GM23338 (cell line): ENCODE results near the gene CRYAB. TPM values are rescaled to one million over a fixed set of nuclear protein-coding genes. Genes with fewer than 3 reads are reported as not detected.

Source experiments
- ATAC-seq: fragments of 200-7000 bp; cut with Tn5 transposase; 3 replicates; pipeline ENCODE4 v1.9.1; 2020
- DNase-seq: peaks from one replicate; pipeline ENCODE4 v3.0.0-alpha.2; 2015; ENCODE audit warnings: low spot score
- H2AFZ ChIP-seq: fragments of 200-600 bp; sonication (generic); 2 replicates; pipeline ENCODE4 v1.8.0; 2016; ENCODE audit warnings: antibody characterized with exemption, mild to moderate bottlenecking, moderate library complexity
- H3F3A ChIP-seq: fragments of 200-600 bp; sonication (generic); replicated peaks from 2 replicates; pipeline ENCODE4 v1.8.0; 2017; ENCODE audit warnings: antibody characterized with exemption, mixed run types, low read depth
- H3K27ac ChIP-seq: fragments of 200-600 bp; sonication (generic); 2 replicates; pipeline ENCODE4 v1.6.1; 2016; ENCODE audit warnings: low read depth
- H3K27me3 ChIP-seq: fragments of 200-600 bp; sonication (generic); 2 replicates; pipeline ENCODE4 v1.8.0; 2016; ENCODE audit warnings: mild to moderate bottlenecking, mixed run types, moderate library complexity; ENCODE audit not compliant: insufficient read depth
- H3K36me3 ChIP-seq: fragments of 200-600 bp; sonication (generic); 2 replicates; pipeline ENCODE4 v1.8.0; 2016; ENCODE audit warnings: mild to moderate bottlenecking; ENCODE audit not compliant: insufficient read depth
- H3K4me1 ChIP-seq: fragments of 200-600 bp; sonication (generic); 2 replicates; pipeline ENCODE4 v1.8.0; 2016; ENCODE audit warnings: mild to moderate bottlenecking, moderate library complexity; ENCODE audit not compliant: insufficient read depth
- H3K4me2 ChIP-seq: fragments of 200-600 bp; sonication (generic); 2 replicates; pipeline ENCODE4 v1.7.1; 2017; ENCODE audit warnings: mixed run types
- H3K4me3 ChIP-seq: fragments of 200-600 bp; sonication (generic); 2 replicates; pipeline ENCODE4 v1.6.1; 2016; ENCODE audit warnings: mixed run types
- H3K79me2 ChIP-seq: fragments of 200-600 bp; sonication (generic); replicated peaks from 2 replicates; pipeline ENCODE4 v1.8.0; 2017; ENCODE audit warnings: mild to moderate bottlenecking; ENCODE audit not compliant: insufficient read depth
- H3K9me2 ChIP-seq: fragments of 200-600 bp; sonication (generic); 2 replicates; pipeline ENCODE4 v1.8.0; 2017; ENCODE audit not compliant: insufficient read depth
- H4K20me1 ChIP-seq: fragments of 200-600 bp; sonication (generic); replicated peaks from 2 replicates; pipeline ENCODE4 v1.8.0; 2017; ENCODE audit warnings: mild to moderate bottlenecking; ENCODE audit not compliant: insufficient read depth
- H3K27ac Mint-ChIP-seq: 2 replicates; pipeline ENCODE4 v1.8.0; 2020; ENCODE audit warnings: inconsistent platforms, mild to moderate bottlenecking, moderate library complexity, mixed read lengths
- H3K27me3 Mint-ChIP-seq: 3 replicates; pipeline ENCODE4 v1.8.0; 2022; ENCODE audit warnings: low read depth, mild to moderate bottlenecking, moderate library complexity, mixed read lengths, inconsistent platforms; ENCODE audit not compliant: insufficient read depth, poor library complexity
- H3K36me3 Mint-ChIP-seq: 3 replicates; pipeline ENCODE4 v1.8.0; 2021; ENCODE audit warnings: low read depth, mild to moderate bottlenecking, inconsistent platforms, moderate library complexity, mixed read lengths
- H3K4me1 Mint-ChIP-seq: 3 replicates; pipeline ENCODE4 v1.8.0; 2020; ENCODE audit warnings: mild to moderate bottlenecking, inconsistent platforms, mixed read lengths
- H3K4me3 Mint-ChIP-seq: 3 replicates; pipeline ENCODE4 v1.8.0; 2021; ENCODE audit warnings: moderate library complexity, mild to moderate bottlenecking, inconsistent platforms, mixed read lengths
- H3K9me3 Mint-ChIP-seq: 3 replicates; pipeline ENCODE4 v1.8.0; 2020; ENCODE audit warnings: moderate library complexity, mild to moderate bottlenecking, inconsistent platforms, mixed read lengths
- CREB1 ChIP-seq: fragments of 250-450 bp; sonication (Bioruptor Pico); IDR thresholded peaks from 2 replicates; pipeline ENCODE4 v1.5.0; 2020; ENCODE audit warnings: low read depth, mild to moderate bottlenecking, moderate library complexity
- ETS1 ChIP-seq: IDR thresholded peaks from 2 replicates; pipeline ENCODE4 v1.6.1; 2016; ENCODE audit warnings: antibody characterized with exemption
- EZH2 ChIP-seq: fragments of 200-600 bp; sonication (generic); IDR thresholded peaks from one replicate; pipeline ENCODE4 v1.8.0; 2017; ENCODE audit warnings: antibody characterized with exemption, mild to moderate bottlenecking, low read depth; ENCODE audit not compliant: unreplicated experiment
- EZH2phosphoT487 ChIP-seq: fragments of 200-600 bp; sonication (generic); IDR thresholded peaks from one replicate; pipeline ENCODE4 v1.8.1; 2018; ENCODE audit warnings: antibody characterized with exemption; ENCODE audit not compliant: unreplicated experiment
- JUNB ChIP-seq: IDR thresholded peaks from one replicate; pipeline ENCODE4 v1.6.1; 2016; ENCODE audit warnings: antibody characterized with exemption; ENCODE audit not compliant: unreplicated experiment
- NANOG ChIP-seq: IDR thresholded peaks from 2 replicates; pipeline ENCODE4 v1.6.1; 2016; ENCODE audit warnings: antibody characterized with exemption, borderline replicate concordance
- POLR2AphosphoS5 ChIP-seq: IDR thresholded peaks from 2 replicates; pipeline ENCODE4 v1.6.1; 2016; ENCODE audit warnings: antibody characterized with exemption, low read depth
- STAT1 ChIP-seq: IDR thresholded peaks from one replicate; pipeline ENCODE4 v1.6.1; 2016; ENCODE audit warnings: antibody characterized with exemption; ENCODE audit not compliant: unreplicated experiment
- ZNF114 ChIP-seq: fragments of 250-450 bp; sonication (Bioruptor Pico); IDR thresholded peaks from 2 replicates; pipeline ENCODE4 v1.5.0; 2020; ENCODE audit warnings: mild to moderate bottlenecking, moderate library complexity
- ZNF331 ChIP-seq: fragments of 250-450 bp; sonication (Bioruptor Pico); IDR thresholded peaks from 2 replicates; pipeline ENCODE4 v1.5.0; 2020; ENCODE audit warnings: low read depth, mild to moderate bottlenecking, moderate library complexity
- polyA plus RNA-seq: library from polyadenylated mRNA; unstranded; fragments of >200 nt; fragmentation: Nextera tagmentation; extraction: Ambion mirVana; gene quantifications from 2 replicates; pipeline ENCODE4 v1.2.1, GENCODE V29; 2016
- total RNA-seq: library from RNA; depleted of rRNA; stranded (reverse); fragments of >200 nt; shearing (Covaris generic); gene quantifications from 2 replicates; pipeline ENCODE4 v1.2.3, GENCODE V29; 2014
- TF ChIP-seq, protein P1 (sequence below): fragments of 250-450 bp; sonication (Bioruptor Pico); IDR thresholded peaks from 2 replicates; pipeline ENCODE4 v1.5.0; 2020; ENCODE audit warnings: mild to moderate bottlenecking, moderate library complexity

Gene CRYAB
- total and polyA plus RNA-seq, 2 experiments from 2014 or later = 6.1 to 9.6 TPM

- H3K4me3 ChIP-seq = no peak overlapping the region
- peak; percentile 25 for ATAC-seq
- peak overlapping the region; percentile 62; the same call in 1 of the 2 replicates for H3K4me2 ChIP-seq
- no peaks in the 10 kb centered on the region for H3K36me3 ChIP-seq
- peaks cover 3% of the 10 kb centered on the region; the same call in 1 of the 2 replicates for H3F3A ChIP-seq
- Mint-ChIP-seq H3K9me3 (no peaks in the 10 kb centered on the region; the same call in 2 of the 3 replicates), H3K27me3 (peaks cover 11% of the 10 kb centered on the region), H3K27ac (no peak overlapping the region), H3K36me3 (no peaks in the 10 kb centered on the region), H3K4me3 (no peak overlapping the region), H3K4me1 (peaks cover 44% of the 10 kb centered on the region)
- H3K9me2 ChIP-seq = no peaks in the 10 kb centered on the region
- H4K20me1 ChIP-seq = no peaks in the 10 kb centered on the region
- H3K79me2 ChIP-seq = no peaks in the 10 kb centered on the region
- DNase-seq = no peak
- H3K27me3 ChIP-seq = no peaks in the 10 kb centered on the region
- TF ChIP-seq NANOG (no peak), CREB1 (no peak), EZH2phosphoT487 (no peak), ZNF331 (CRISPR knock-in tag) (no peak), STAT1 (no peak)
- peaks cover 35% of the 10 kb centered on the region for H3K4me1 ChIP-seq
- peak overlapping the region; percentile 85; the same call in 1 of the 2 replicates for H2AFZ ChIP-seq
- no peak overlapping the region for H3K27ac ChIP-seq
Measured at GRCh38 chr11:111913031-111913861, 1.7 kb upstream of the CRYAB start.

DNA sequence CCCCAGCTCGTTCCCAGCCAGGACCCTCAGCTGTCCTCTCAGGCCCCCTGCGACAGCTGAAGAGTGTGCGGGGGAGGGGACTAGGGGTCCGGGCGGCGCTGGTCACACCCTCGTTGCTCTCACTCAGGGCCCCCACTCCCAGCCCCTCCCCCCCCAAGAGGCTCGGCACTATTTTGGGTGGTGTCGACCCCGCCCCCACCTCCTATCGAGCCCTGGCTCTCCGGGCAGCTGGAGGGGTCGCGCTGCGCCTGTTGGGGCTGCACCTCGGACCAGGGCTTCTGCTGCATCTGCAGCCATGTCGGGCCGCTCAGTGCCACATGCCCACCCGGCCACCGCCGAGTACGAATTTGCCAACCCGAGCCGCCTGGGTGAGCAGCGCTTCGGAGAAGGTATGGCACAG is 965 bp upstream of the CRYAB start, which contains the start of gene HSPB2:
Gene HSPB2 (plus strand): TSS at position 200 of the 400 bp plus-strand sequence. CDS start 96 bp downstream, at position 296.
- Histone ChIP-seq H3K4me1 (peaks cover 30% of the 10 kb centered on the region), H3K4me2 (peak within 1 kb of the TSS; percentile 75), H3K27me3 (no peaks in the 10 kb centered on the region), H3K36me3 (no peaks in the 10 kb centered on the region), H3K9me2 (no peaks in the 10 kb centered on the region), H3K27ac (no peak within 1 kb of the TSS), H3F3A (peaks cover 3% of the 10 kb centered on the region; the same call in 1 of the 2 replicates), H2AFZ (peak within 1 kb of the TSS; percentile 91), H3K4me3 (peak within 1 kb of the TSS; percentile 37; the same call in 1 of the 2 replicates), H3K79me2 (no peaks in the 10 kb centered on the region), H4K20me1 (no peaks in the 10 kb centered on the region)
- Mint-ChIP-seq H3K4me1 (peaks cover 38% of the 10 kb centered on the region), H3K27me3 (peaks cover 11% of the 10 kb centered on the region), H3K36me3 (no peaks in the 10 kb centered on the region), H3K4me3 (peak within 1 kb of the TSS; percentile 39; the same call in 1 of the 3 replicates), H3K9me3 (no peaks in the 10 kb centered on the region; the same call in 2 of the 3 replicates), H3K27ac (no peak within 1 kb of the TSS; the same call in none of the 2 replicates)
- ATAC-seq (peak; percentile 50), DNase-seq (peak; percentile 33)
- TF ChIP-seq ETS1 = no peak
- no peak for TF ChIP-seq EZH2
- no peak for TF ChIP-seq CREB1
- no peak for TF ChIP-seq POLR2AphosphoS5
- no peak for TF ChIP-seq NANOG
- TF ChIP-seq, protein P1, sequence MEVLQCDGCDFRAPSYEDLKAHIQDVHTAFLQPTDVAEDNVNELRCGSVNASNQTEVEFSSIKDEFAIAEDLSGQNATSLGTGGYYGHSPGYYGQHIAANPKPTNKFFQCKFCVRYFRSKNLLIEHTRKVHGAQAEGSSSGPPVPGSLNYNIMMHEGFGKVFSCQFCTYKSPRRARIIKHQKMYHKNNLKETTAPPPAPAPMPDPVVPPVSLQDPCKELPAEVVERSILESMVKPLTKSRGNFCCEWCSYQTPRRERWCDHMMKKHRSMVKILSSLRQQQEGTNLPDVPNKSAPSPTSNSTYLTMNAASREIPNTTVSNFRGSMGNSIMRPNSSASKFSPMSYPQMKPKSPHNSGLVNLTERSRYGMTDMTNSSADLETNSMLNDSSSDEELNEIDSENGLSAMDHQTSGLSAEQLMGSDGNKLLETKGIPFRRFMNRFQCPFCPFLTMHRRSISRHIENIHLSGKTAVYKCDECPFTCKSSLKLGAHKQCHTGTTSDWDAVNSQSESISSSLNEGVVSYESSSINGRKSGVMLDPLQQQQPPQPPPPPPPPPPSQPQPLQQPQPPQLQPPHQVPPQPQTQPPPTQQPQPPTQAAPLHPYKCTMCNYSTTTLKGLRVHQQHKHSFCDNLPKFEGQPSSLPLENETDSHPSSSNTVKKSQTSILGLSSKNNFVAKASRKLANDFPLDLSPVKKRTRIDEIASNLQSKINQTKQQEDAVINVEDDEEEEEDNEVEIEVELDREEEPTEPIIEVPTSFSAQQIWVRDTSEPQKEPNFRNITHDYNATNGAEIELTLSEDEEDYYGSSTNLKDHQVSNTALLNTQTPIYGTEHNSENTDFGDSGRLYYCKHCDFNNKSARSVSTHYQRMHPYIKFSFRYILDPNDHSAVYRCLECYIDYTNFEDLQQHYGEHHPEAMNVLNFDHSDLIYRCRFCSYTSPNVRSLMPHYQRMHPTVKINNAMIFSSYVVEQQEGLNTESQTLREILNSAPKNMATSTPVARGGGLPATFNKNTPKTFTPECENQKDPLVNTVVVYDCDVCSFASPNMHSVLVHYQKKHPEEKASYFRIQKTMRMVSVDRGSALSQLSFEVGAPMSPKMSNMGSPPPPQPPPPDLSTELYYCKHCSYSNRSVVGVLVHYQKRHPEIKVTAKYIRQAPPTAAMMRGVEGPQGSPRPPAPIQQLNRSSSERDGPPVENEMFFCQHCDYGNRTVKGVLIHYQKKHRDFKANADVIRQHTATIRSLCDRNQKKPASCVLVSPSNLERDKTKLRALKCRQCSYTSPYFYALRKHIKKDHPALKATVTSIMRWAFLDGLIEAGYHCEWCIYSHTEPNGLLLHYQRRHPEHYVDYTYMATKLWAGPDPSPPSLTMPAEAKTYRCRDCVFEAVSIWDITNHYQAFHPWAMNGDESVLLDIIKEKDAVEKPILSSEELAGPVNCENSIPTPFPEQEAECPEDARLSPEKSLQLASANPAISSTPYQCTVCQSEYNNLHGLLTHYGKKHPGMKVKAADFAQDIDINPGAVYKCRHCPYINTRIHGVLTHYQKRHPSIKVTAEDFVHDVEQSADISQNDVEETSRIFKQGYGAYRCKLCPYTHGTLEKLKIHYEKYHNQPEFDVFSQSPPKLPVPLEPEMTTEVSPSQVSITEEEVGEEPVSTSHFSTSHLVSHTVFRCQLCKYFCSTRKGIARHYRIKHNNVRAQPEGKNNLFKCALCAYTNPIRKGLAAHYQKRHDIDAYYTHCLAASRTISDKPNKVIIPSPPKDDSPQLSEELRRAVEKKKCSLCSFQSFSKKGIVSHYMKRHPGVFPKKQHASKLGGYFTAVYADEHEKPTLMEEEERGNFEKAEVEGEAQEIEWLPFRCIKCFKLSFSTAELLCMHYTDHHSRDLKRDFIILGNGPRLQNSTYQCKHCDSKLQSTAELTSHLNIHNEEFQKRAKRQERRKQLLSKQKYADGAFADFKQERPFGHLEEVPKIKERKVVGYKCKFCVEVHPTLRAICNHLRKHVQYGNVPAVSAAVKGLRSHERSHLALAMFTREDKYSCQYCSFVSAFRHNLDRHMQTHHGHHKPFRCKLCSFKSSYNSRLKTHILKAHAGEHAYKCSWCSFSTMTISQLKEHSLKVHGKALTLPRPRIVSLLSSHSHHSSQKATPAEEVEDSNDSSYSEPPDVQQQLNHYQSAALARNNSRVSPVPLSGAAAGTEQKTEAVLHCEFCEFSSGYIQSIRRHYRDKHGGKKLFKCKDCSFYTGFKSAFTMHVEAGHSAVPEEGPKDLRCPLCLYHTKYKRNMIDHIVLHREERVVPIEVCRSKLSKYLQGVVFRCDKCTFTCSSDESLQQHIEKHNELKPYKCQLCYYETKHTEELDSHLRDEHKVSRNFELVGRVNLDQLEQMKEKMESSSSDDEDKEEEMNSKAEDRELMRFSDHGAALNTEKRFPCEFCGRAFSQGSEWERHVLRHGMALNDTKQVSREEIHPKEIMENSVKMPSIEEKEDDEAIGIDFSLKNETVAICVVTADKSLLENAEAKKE = no peak
- no peak for TF ChIP-seq EZH2phosphoT487
- no peak for TF ChIP-seq STAT1
- TF ChIP-seq JUNB = no peak
- no peak for TF ChIP-seq ZNF331 (CRISPR knock-in tag)
- no peak for TF ChIP-seq ZNF114 (CRISPR knock-in tag)
